Measurements from ENCODE around the gene ELAVL2.

GRCh38 chr9:23750808-23751207 lies 75.2 kb downstream of the ELAVL2 start:
- TF ChIP-seq CTCF (IDR thresholded peaks at IDR 0.05), result no peak
- TF ChIP-seq POLR2A (IDR thresholded peaks at IDR 0.05), result no peak
